Measurements from ENCODE around the gene HNRNPA2B1. TPM values are rescaled to one million over a fixed set of nuclear protein-coding genes. Genes with fewer than 3 reads are reported as not detected.
A peak's percentile ranks its signal among the peaks of the same experiment; 100 is the strongest.

The HNRNPA2B1 gene
- total RNA-seq (2021), result 1,123 and 1,137 TPM in 2 replicates
- long read RNA-seq, full-length matches to known transcripts, result 1,816 of 2,195 reads
- long read RNA-seq, partial matches to known transcripts, result 114 of 2,195 reads
- long read RNA-seq, other reads (novel, unspliced or antisense), result 265 of 2,195 reads

DNA sequence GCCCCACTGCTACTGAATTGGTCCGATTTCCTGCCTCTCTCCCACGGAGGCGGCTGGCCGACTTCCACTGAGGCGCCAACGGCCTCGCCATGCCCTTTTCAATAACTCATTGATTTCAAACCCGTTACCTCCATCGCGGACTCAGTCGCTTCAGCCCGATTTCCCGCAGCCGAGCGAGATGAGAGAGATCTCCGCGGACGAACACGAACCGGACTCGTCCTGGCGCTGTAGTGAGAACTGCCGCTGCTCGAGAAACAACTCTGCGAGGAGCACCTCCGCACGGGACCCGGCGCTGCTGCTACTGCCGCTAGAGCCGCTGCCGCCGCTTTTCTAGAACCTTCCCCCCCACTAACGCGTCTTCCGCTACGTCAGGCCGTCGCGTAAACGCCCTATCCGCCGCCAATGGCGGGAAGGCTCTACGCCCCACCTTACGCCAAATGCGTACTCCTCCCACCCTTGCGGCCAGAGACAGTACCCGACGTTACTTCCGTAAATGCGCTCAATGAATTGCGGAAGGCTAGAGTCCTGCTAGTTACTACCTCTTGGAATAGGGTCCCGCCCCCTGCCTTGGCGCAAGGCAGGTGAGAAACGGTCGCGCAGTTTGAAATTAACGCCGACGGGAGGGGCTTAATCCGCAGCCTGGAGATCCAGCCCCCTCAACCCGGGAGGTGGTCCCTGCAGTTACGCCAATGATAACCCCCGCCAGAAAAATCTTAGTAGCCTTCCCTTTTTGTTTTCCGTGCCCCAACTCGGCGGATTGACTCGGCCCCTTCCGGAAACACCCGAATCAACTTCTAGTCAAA lies at the start of gene HNRNPA2B1:
Gene HNRNPA2B1 (minus strand): TSS at position 303 of the 803 bp plus-strand sequence. CDS start 169 bp downstream, at position 134.
- H3K9me3 Mint-ChIP-seq, result peaks cover 17 to 21% of the 10 kb centered on the region in 2 experiments
- DNase-seq, result peak; percentile 95
- Histone ChIP-seq H2BK120ac (ENCODE audit: low read depth, low read length, poor library complexity, severe bottlenecking) (peak within 1 kb of the TSS; percentile 92), H3K23me2 (ENCODE audit: insufficient read length, low read depth, low read length, poor library complexity, severe bottlenecking) (peaks cover 6% of the 10 kb centered on the region), H3K79me1 (ENCODE audit: insufficient read depth, low read depth, low read length, poor library complexity, severe bottlenecking) (no peaks in the 10 kb centered on the region), H3T11ph (ENCODE audit: low read length) (no peak within 1 kb of the TSS), H2BK5ac (ENCODE audit: insufficient read length, low read length) (peak within 1 kb of the TSS; percentile 99), H2AFZ (ENCODE audit: low read length) (no peak within 1 kb of the TSS), H3K4me1 (ENCODE audit: insufficient read depth, low read length) (peaks cover 2% of the 10 kb centered on the region), H2BK15ac (ENCODE audit: low read depth, low read length) (0 out of 2 replicates have a peak within 1 kb of the TSS, but pooled peaks have one; percentile 40), H3K9me3 (ENCODE audit: control insufficient read depth, low read depth, low read length) (no peaks in the 10 kb centered on the region), H2BK20ac (ENCODE audit: low read depth, low read length, poor library complexity, severe bottlenecking) (no peak within 1 kb of the TSS), H3K4ac (ENCODE audit: low read depth, low read length) (peak within 1 kb of the TSS; percentile 96), H3K18ac (ENCODE audit: insufficient read length, low read depth, low read length) (peak within 1 kb of the TSS; percentile 100), H3K27me3 (ENCODE audit: insufficient read depth, low read length) (no peaks in the 10 kb centered on the region), H4K5ac (ENCODE audit: insufficient read length, low read depth, low read length) (peak within 1 kb of the TSS; percentile 99), H4K8ac (replicated peaks; ENCODE audit: insufficient read length, low read depth, low read length) (peak within 1 kb of the TSS; percentile 92), H2BK12ac (ENCODE audit: insufficient read length, low read depth, low read length) (no peak within 1 kb of the TSS), H3K79me2 (ENCODE audit: insufficient read depth, low read length) (peaks cover 68% of the 10 kb centered on the region), H3K9ac (ENCODE audit: extremely low read depth, insufficient read length, low read length) (peak within 1 kb of the TSS; percentile 99), H3K27ac (ENCODE audit: insufficient read length, low read depth, low read length) (peak within 1 kb of the TSS; percentile 99), H3K23ac (ENCODE audit: insufficient read length, low read depth, low read length) (peak within 1 kb of the TSS; percentile 100), H3K14ac (ENCODE audit: insufficient read depth, low read length) (peak within 1 kb of the TSS; percentile 97), H2AK5ac (ENCODE audit: insufficient read length, low read length) (peak within 1 kb of the TSS; percentile 44), H4K20me1 (ENCODE audit: control insufficient read depth, insufficient read depth, insufficient read length) (no peaks in the 10 kb centered on the region), H3K56ac (ENCODE audit: insufficient read length, low read depth, low read length) (peak within 1 kb of the TSS; percentile 99), H4K91ac (ENCODE audit: insufficient read length, low read depth, low read length) (peak within 1 kb of the TSS; percentile 97), H3K4me2 (ENCODE audit: insufficient read depth, insufficient read length, low read length) (peak within 1 kb of the TSS; percentile 81)
- H3K27me3 Mint-ChIP-seq (ENCODE audit: low read depth), result peaks cover 9% of the 10 kb centered on the region
- WGBS (ENCODE audit: extremely low coverage, insufficient read length, low lambda C conversion rate), result no CpG with 5 or more reads among the region's 71 CpGs
- H3K4me3 Mint-ChIP-seq, result peak within 1 kb of the TSS; percentile 100
- peaks cover 69 to 81% (median 76%) of the 10 kb centered on the region in 3 experiments for H3K36me3 Mint-ChIP-seq (ENCODE audit: insufficient read depth in 1 of 3, low read depth in 3 of 3)
- peaks cover 36 to 45% of the 10 kb centered on the region in 2 experiments for H3K4me1 Mint-ChIP-seq
- peak within 1 kb of the TSS; percentile 100 for H3K27ac Mint-ChIP-seq
- TF ChIP-seq, protein P1, sequence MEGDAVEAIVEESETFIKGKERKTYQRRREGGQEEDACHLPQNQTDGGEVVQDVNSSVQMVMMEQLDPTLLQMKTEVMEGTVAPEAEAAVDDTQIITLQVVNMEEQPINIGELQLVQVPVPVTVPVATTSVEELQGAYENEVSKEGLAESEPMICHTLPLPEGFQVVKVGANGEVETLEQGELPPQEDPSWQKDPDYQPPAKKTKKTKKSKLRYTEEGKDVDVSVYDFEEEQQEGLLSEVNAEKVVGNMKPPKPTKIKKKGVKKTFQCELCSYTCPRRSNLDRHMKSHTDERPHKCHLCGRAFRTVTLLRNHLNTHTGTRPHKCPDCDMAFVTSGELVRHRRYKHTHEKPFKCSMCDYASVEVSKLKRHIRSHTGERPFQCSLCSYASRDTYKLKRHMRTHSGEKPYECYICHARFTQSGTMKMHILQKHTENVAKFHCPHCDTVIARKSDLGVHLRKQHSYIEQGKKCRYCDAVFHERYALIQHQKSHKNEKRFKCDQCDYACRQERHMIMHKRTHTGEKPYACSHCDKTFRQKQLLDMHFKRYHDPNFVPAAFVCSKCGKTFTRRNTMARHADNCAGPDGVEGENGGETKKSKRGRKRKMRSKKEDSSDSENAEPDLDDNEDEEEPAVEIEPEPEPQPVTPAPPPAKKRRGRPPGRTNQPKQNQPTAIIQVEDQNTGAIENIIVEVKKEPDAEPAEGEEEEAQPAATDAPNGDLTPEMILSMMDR (conservative IDR thresholded peaks at IDR 0.05), result no peak
